K562 (cell line): ENCODE measurements around the gene GOLGA6B. TPM values are rescaled to one million over a fixed set of nuclear protein-coding genes. Genes with fewer than 3 reads are reported as not detected.

Experiments used
- ATAC-seq: fragments of 200-7000 bp; cut with Tn5 transposase; 3 replicates; pipeline ENCODE4 v1.9.1; 2020; ENCODE audit warnings: moderate library complexity
- BruUV-seq: library from RNA; stranded (reverse); fragments of 400-500 nt; replicated peaks from 2 replicates; lab custom pipeline; 2021; lab: Mats Ljungman, UMichigan
- CTCF ChIA-PET: fragments of 300-600 bp; formaldehyde crosslinking; extraction: SDS; loops from one replicate; lab custom pipeline; 2021; ENCODE audit warnings: low intra/inter-chr PET ratio; lab: Yijun Ruan, JAX
- POLR2A ChIA-PET: fragments of 300-600, 350-650 bp; sonication (Branson Sonifier 250); formaldehyde crosslinking; extraction: SDS; loops from one replicate; lab custom pipeline; 2021; ENCODE audit warnings: antibody characterized with exemption, inconsistent platforms; lab: Yijun Ruan, JAX
- DNase-seq, 4 experiments: peaks; one replicate each; pipeline versions ENCODE4 v3.0.0 to v3.0.0-alpha.2; 2011 to 2018; ENCODE audit warnings: low spot score in 3 of 4, mixed read lengths in 3 of 4; ENCODE audit errors: extremely low read depth in 1 of 4
- FAIRE-seq: peaks from 2 replicates; lab custom pipeline; 2011; peaks lifted over from hg19 to GRCh38; lab: Jason Lieb, UNC
- H2AFZ ChIP-seq: 2 replicates; pipeline ENCODE4 v1.6.0; 2011; ENCODE audit warnings: low read depth, low read length, control low read depth, inconsistent platforms
- H3K27ac ChIP-seq: fragments of 200-600 bp; 3 replicates; pipeline ENCODE4 v1.8.0; 2011; ENCODE audit warnings: low read depth, mild to moderate bottlenecking, control low read depth, inconsistent platforms, low read length, moderate library complexity, mixed read lengths; ENCODE audit errors: extremely low read depth
- H3K27me3 ChIP-seq, 2 experiments: fragments of 300-600 bp in 1 of 2; 2 replicates in 1 of 2; 3 replicates in 1 of 2; pipeline versions ENCODE4 v1.6.0 to v1.8.0; 2011; ENCODE audit warnings: inconsistent platforms in 2 of 2, low read length in 2 of 2, mild to moderate bottlenecking in 1 of 2, mixed read lengths in 1 of 2, moderate library complexity in 1 of 2; ENCODE audit not compliant: control insufficient read depth in 2 of 2, insufficient read depth in 2 of 2
- H3K36me3 ChIP-seq: fragments of 300-600 bp; 3 replicates; pipeline ENCODE4 v1.8.0; 2011; ENCODE audit warnings: mild to moderate bottlenecking, low read length, inconsistent platforms; ENCODE audit not compliant: control insufficient read depth, insufficient read depth
- H3K4me1 ChIP-seq, 2 experiments: fragments of 200-600 bp in 1 of 2; replicated peaks in 1 of 2; 2 replicates in 1 of 2; 3 replicates in 1 of 2; pipeline versions ENCODE4 v1.5.1 to v1.8.0; 2011; ENCODE audit warnings: inconsistent platforms in 2 of 2, low read length in 2 of 2, mild to moderate bottlenecking in 1 of 2, mixed read lengths in 1 of 2, moderate library complexity in 1 of 2; ENCODE audit not compliant: control insufficient read depth in 2 of 2, insufficient read depth in 2 of 2
- H3K4me2 ChIP-seq: 2 replicates; pipeline ENCODE4 v1.6.1; 2011; ENCODE audit warnings: low read length, control low read depth, inconsistent platforms, mixed read lengths; ENCODE audit not compliant: insufficient read depth
- H3K4me3 ChIP-seq: fragments of 200-600 bp; sonication (generic), shearing (Covaris generic); 2 replicates; pipeline ENCODE4 v1.5.1; 2016; ENCODE audit warnings: control low read depth, inconsistent platforms
- H3K79me2 ChIP-seq: fragments of 200-600 bp; 3 replicates; pipeline ENCODE4 v1.8.0; 2011; ENCODE audit warnings: low read length, inconsistent platforms; ENCODE audit not compliant: control insufficient read depth, insufficient read depth
- H3K9ac ChIP-seq, 2 experiments: 2 replicates each; pipeline versions ENCODE4 v1.6.0 to v1.6.1; 2011; ENCODE audit warnings: low read depth in 2 of 2, low read length in 2 of 2, control low read depth in 1 of 2, inconsistent platforms in 1 of 2, mild to moderate bottlenecking in 1 of 2, mixed read lengths in 1 of 2; ENCODE audit not compliant: insufficient read depth in 1 of 2
- H3K9me1 ChIP-seq: one replicate; pipeline ENCODE4 v1.6.0; 2011; ENCODE audit warnings: inconsistent platforms, mild to moderate bottlenecking, low read length, moderate library complexity; ENCODE audit not compliant: control insufficient read depth, insufficient read depth
- H3K9me3 ChIP-seq: replicated peaks from 2 replicates; pipeline ENCODE4 v1.5.1; 2011; ENCODE audit warnings: low read depth, low read length, inconsistent platforms; ENCODE audit not compliant: control insufficient read depth, insufficient read depth
- H4K20me1 ChIP-seq: replicated peaks from 2 replicates; pipeline ENCODE4 v1.6.1; 2011; ENCODE audit warnings: low read length, inconsistent platforms, mixed read lengths; ENCODE audit not compliant: control insufficient read depth, insufficient read depth
- KLF16 ChIP-seq: IDR thresholded peaks from 2 replicates; pipeline ENCODE4 v1.6.1; 2016; ENCODE audit warnings: antibody characterized with exemption
- MIER1 ChIP-seq: fragments of 450-650 bp; IDR thresholded peaks from 2 replicates; pipeline ENCODE4 v1.6.1; 2016; ENCODE audit warnings: antibody characterized with exemption, mild to moderate bottlenecking, low read depth
- NFYB ChIP-seq: IDR thresholded peaks from 2 replicates; pipeline ENCODE4 v1.6.1; 2011; ENCODE audit warnings: mild to moderate bottlenecking, moderate library complexity; ENCODE audit not compliant: insufficient read length; ENCODE audit errors: extremely low read depth
- RBM17 ChIP-seq: fragments of 200-400 bp; formaldehyde crosslinking; IDR thresholded peaks from 2 replicates; pipeline ENCODE4 v1.6.1; 2017; ENCODE audit warnings: low read depth, mild to moderate bottlenecking, low read length, borderline replicate concordance
- ZKSCAN8 ChIP-seq: fragments of 200-800 bp; sonication (Bioruptor generic); IDR thresholded peaks from 2 replicates; pipeline ENCODE4 v1.6.1; 2016; ENCODE audit warnings: missing genetic modification characterization, missing compliant biosample characterization
- ZNF175 ChIP-seq: fragments of 200-800 bp; sonication (Bioruptor generic); IDR thresholded peaks from 2 replicates; pipeline ENCODE4 v1.6.1; 2016; ENCODE audit warnings: low read depth, mild to moderate bottlenecking, missing genetic modification characterization, missing compliant biosample characterization
- ZNF408 ChIP-seq: fragments of 250-450 bp; sonication (Bioruptor Pico); IDR thresholded peaks from 2 replicates; pipeline ENCODE4 v1.4.0; 2020; ENCODE audit warnings: low read depth, mild to moderate bottlenecking, moderate library complexity
- ZNF518B ChIP-seq: fragments of 250-450 bp; sonication (Bioruptor Pico); IDR thresholded peaks from 2 replicates; pipeline ENCODE4 v1.5.0; 2021; ENCODE audit warnings: mild to moderate bottlenecking, moderate library complexity
- WGBS: fragments of 100-300 bp; shearing (Covaris generic); methylation state at CpG from one replicate; pipeline ENCODE4 v1.1.6; 2016; ENCODE audit warnings: low coverage, mixed read lengths; ENCODE audit not compliant: insufficient coverage; ENCODE audit errors: missing lambda C conversion rate; 5-methylcytosine and 5-hydroxymethylcytosine counted together
- in situ Hi-C: fragments of 300-500 bp; cut with MboI; formaldehyde crosslinking; loops from 4 replicates; pipeline ENCODE4 v1.15.0; 2018; ENCODE audit warnings: inconsistent platforms, mixed read lengths
- intact Hi-C: fragments of 100-400 bp; cut with micrococcal nuclease; formaldehyde crosslinking; loops from 2 replicates; pipeline ENCODE4 v1.14.2; 2022
- polyA plus RNA-seq, 8 experiments: library from polyadenylated mRNA; depleted of rRNA in 4 of 8; stranded (reverse) in 5 of 8; unstranded in 3 of 8; fragments of >200 nt; fragmentation: Nextera tagmentation in 2 of 8; fragmentation: Illumina TruSeq in 1 of 8; extraction: Ambion mirVana in 2 of 8; extraction: Trizol in 1 of 8; gene quantifications; 2 replicates each; pipeline versions ENCODE4 v1.2.1 to v1.2.3, GENCODE V29; 2011 to 2014; ENCODE audit warnings: inconsistent platforms in 1 of 8, missing spikeins in 1 of 8
- total RNA-seq, 7 experiments: library from RNA; depleted of rRNA in 6 of 7; stranded (reverse); fragments of >200 nt in 6 of 7; fragmentation: Illumina TruSeq in 2 of 7; extraction: Trizol in 2 of 7; gene quantifications; 2 replicates each; pipeline versions ENCODE4 v1.2.1 to v1.2.3, GENCODE V29; 2011 to 2021; ENCODE audit warnings: low replicate concordance in 1 of 7
- TF ChIP-seq, protein P1 (sequence below), 2 experiments: fragments of 450-650 bp; IDR thresholded peaks; 2 replicates each; pipeline ENCODE4 v1.6.1; 2016
- TF ChIP-seq, protein P2 (sequence below): fragments of 450-650 bp; IDR thresholded peaks from 2 replicates; pipeline ENCODE4 v1.6.1; 2016; ENCODE audit warnings: borderline replicate concordance
- TF ChIP-seq, protein P3 (sequence below): sonication (generic); formaldehyde crosslinking; IDR thresholded peaks from 2 replicates; pipeline ENCODE4 v1.8.0; 2022; ENCODE audit warnings: mild to moderate bottlenecking, missing genetic modification reagents

GOLGA6B gene
- total and polyA plus RNA-seq, 9 of the 15 experiments (the other 6 are each of a cell fraction or from before 2014, with no cell fraction given) = not detected

DNA sequence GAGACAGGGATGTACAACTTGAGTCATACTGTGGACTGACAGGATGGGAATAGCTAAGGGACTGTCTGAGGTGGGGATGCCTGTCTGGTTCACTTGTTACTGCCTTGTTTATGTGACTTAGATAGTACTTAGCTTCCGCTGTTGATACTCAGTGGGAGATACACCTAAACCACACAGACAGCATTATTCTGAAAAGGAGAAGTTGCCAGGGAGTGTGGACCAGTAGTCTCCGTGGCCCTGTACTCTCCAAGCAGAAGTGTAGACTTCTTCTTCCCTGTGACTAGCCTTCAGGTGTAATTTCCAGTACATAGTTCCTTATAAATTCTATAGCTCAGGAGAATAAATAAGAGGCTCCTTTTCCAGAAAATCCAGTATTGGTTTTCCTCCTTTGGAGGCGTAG, 26.4 kb downstream of the GOLGA6B start (continued):
- TF ChIP-seq, protein P1, sequence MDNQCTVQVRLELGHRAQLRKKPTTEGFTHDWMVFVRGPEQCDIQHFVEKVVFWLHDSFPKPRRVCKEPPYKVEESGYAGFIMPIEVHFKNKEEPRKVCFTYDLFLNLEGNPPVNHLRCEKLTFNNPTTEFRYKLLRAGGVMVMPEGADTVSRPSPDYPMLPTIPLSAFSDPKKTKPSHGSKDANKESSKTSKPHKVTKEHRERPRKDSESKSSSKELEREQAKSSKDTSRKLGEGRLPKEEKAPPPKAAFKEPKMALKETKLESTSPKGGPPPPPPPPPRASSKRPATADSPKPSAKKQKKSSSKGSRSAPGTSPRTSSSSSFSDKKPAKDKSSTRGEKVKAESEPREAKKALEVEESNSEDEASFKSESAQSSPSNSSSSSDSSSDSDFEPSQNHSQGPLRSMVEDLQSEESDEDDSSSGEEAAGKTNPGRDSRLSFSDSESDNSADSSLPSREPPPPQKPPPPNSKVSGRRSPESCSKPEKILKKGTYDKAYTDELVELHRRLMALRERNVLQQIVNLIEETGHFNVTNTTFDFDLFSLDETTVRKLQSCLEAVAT (IDR thresholded peaks at IDR 0.05) = no peak
- TF ChIP-seq NFYB = no peak
- TF ChIP-seq, protein P2, sequence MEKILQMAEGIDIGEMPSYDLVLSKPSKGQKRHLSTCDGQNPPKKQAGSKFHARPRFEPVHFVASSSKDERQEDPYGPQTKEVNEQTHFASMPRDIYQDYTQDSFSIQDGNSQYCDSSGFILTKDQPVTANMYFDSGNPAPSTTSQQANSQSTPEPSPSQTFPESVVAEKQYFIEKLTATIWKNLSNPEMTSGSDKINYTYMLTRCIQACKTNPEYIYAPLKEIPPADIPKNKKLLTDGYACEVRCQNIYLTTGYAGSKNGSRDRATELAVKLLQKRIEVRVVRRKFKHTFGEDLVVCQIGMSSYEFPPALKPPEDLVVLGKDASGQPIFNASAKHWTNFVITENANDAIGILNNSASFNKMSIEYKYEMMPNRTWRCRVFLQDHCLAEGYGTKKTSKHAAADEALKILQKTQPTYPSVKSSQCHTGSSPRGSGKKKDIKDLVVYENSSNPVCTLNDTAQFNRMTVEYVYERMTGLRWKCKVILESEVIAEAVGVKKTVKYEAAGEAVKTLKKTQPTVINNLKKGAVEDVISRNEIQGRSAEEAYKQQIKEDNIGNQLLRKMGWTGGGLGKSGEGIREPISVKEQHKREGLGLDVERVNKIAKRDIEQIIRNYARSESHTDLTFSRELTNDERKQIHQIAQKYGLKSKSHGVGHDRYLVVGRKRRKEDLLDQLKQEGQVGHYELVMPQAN = no peak
- TF ChIP-seq MIER1 = no peak
- TF ChIP-seq KLF16 = no peak

DNA sequence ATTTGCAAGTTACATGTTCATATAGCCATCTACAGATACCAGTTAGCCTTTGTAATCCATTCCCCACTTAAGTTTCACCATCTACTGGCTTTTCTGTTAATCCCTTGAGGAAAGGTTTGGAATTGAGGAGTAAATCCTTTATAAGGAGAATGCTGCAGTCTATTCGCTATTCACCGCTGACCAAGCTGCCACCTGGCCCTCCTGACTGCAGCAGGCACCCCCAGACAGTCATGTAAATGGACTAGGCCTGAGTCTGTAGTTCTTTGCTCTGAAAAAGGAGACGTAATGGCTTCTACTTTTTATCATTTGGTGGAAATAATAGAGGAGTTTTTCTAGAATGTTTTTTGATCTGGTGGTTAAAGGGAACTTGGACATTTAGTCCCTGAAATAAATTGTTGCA, 28.3 kb downstream of the GOLGA6B start:
- Histone ChIP-seq H3K9me3 (no peaks in the 10 kb centered on the region), H3K79me2 (peaks cover 15% of the 10 kb centered on the region), H3K9me1 (no peaks in the 10 kb centered on the region), H3K27ac (no peak overlapping the region), H3K36me3 (peaks cover 2% of the 10 kb centered on the region; the same call in 1 of the 3 replicates), H3K9ac (no peak overlapping the region), H3K27me3 (peaks cover 8 to 12% of the 10 kb centered on the region in 2 experiments; a peak in 4 of 5 replicates), H2AFZ (no peak overlapping the region), H3K4me1 (peaks cover 0 to 5% of the 10 kb centered on the region in 2 experiments; a peak in 2 of 5 replicates), H3K4me3 (no peak overlapping the region), H3K4me2 (no peak overlapping the region), H4K20me1 (no peaks in the 10 kb centered on the region)
- BruUV-seq = no TSS peak
- FAIRE-seq (no peak), DNase-seq (no peak), ATAC-seq (no peak)
- 61% methylated on average over 3 of the region's 3 CpGs for WGBS
- intact Hi-C loops (no loop called here), in situ Hi-C loops (no loop called here)
- CTCF ChIA-PET = no interaction called here
- POLR2A ChIA-PET = no interaction called here
- TF ChIP-seq ZNF408 (CRISPR knock-in tag) (no peak), ZNF175 (CRISPR knock-in tag) (no peak), ZKSCAN8 (CRISPR knock-in tag) (no peak), ZNF518B (CRISPR knock-in tag) (no peak), RBM17 (no peak)
- TF ChIP-seq, protein P3, sequence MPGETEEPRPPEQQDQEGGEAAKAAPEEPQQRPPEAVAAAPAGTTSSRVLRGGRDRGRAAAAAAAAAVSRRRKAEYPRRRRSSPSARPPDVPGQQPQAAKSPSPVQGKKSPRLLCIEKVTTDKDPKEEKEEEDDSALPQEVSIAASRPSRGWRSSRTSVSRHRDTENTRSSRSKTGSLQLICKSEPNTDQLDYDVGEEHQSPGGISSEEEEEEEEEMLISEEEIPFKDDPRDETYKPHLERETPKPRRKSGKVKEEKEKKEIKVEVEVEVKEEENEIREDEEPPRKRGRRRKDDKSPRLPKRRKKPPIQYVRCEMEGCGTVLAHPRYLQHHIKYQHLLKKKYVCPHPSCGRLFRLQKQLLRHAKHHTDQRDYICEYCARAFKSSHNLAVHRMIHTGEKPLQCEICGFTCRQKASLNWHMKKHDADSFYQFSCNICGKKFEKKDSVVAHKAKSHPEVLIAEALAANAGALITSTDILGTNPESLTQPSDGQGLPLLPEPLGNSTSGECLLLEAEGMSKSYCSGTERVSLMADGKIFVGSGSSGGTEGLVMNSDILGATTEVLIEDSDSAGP (CRISPR knock-in tag) = no peak
